ENCODE data around the gene TMC5.

DNA sequence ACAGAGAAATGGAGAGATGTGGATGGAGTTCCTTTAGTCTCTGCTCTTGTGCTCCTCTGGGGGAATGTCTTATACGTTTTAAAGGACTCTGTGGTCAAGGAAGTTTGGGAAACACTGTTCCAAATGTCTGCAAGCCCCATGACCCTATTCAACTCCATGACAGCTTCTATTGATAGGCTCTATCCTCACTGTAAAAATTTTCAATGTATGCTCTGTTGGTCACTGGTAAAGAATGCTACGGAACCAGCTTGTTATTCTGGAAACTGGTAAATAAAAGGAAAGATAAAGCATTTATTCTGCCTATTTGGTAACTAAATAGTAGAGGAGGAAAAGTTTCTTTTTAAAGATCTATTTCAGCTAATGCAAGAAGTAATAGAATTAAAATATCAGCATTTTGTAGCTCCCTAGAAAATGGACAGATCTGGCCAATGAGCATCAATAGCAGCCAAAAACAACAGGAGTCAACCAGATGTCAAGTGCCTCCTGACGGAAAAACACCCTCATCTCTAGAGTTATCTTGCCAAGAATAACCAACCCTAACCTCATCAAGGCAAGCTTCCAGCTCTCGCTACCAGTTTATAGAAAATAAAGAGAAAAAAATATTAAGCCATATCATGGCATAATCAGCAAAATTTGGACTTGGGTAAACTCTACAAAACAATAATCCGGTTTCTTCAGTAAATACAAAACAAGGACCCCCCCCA lies 88.1 kb downstream of the TMC5 start:
- TF ChIP-seq, protein P1, sequence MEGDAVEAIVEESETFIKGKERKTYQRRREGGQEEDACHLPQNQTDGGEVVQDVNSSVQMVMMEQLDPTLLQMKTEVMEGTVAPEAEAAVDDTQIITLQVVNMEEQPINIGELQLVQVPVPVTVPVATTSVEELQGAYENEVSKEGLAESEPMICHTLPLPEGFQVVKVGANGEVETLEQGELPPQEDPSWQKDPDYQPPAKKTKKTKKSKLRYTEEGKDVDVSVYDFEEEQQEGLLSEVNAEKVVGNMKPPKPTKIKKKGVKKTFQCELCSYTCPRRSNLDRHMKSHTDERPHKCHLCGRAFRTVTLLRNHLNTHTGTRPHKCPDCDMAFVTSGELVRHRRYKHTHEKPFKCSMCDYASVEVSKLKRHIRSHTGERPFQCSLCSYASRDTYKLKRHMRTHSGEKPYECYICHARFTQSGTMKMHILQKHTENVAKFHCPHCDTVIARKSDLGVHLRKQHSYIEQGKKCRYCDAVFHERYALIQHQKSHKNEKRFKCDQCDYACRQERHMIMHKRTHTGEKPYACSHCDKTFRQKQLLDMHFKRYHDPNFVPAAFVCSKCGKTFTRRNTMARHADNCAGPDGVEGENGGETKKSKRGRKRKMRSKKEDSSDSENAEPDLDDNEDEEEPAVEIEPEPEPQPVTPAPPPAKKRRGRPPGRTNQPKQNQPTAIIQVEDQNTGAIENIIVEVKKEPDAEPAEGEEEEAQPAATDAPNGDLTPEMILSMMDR (IDR thresholded peaks at IDR 0.05; ENCODE audit: control extremely low read depth in 1 of 3, insufficient read depth in 1 of 3, low read depth in 1 of 3, low read length in 3 of 3) = no peak
- TF ChIP-seq KDM5A (IDR thresholded peaks at IDR 0.05; ENCODE audit: low read length) (no peak), POLR2AphosphoS5 (IDR thresholded peaks at IDR 0.05; ENCODE audit: low read depth, low read length) (no peak), RAD21 (IDR thresholded peaks at IDR 0.05 in 1 of 2, conservative IDR thresholded peaks at IDR 0.05 in 1 of 2; ENCODE audit: low read depth in 2 of 2, low read length in 2 of 2) (no peak), POLR2A (IDR thresholded peaks at IDR 0.05; ENCODE audit: control extremely low read depth in 1 of 2, low read depth in 2 of 2, low read length in 2 of 2) (no peak), BCL11A (IDR thresholded peaks at IDR 0.05; ENCODE audit: low read depth in 2 of 2, low read length in 2 of 2) (no peak), EZH2 (IDR thresholded peaks at IDR 0.05; ENCODE audit: low read depth, low read length, severe bottlenecking) (no peak)
- TF ChIP-seq, protein P2, sequence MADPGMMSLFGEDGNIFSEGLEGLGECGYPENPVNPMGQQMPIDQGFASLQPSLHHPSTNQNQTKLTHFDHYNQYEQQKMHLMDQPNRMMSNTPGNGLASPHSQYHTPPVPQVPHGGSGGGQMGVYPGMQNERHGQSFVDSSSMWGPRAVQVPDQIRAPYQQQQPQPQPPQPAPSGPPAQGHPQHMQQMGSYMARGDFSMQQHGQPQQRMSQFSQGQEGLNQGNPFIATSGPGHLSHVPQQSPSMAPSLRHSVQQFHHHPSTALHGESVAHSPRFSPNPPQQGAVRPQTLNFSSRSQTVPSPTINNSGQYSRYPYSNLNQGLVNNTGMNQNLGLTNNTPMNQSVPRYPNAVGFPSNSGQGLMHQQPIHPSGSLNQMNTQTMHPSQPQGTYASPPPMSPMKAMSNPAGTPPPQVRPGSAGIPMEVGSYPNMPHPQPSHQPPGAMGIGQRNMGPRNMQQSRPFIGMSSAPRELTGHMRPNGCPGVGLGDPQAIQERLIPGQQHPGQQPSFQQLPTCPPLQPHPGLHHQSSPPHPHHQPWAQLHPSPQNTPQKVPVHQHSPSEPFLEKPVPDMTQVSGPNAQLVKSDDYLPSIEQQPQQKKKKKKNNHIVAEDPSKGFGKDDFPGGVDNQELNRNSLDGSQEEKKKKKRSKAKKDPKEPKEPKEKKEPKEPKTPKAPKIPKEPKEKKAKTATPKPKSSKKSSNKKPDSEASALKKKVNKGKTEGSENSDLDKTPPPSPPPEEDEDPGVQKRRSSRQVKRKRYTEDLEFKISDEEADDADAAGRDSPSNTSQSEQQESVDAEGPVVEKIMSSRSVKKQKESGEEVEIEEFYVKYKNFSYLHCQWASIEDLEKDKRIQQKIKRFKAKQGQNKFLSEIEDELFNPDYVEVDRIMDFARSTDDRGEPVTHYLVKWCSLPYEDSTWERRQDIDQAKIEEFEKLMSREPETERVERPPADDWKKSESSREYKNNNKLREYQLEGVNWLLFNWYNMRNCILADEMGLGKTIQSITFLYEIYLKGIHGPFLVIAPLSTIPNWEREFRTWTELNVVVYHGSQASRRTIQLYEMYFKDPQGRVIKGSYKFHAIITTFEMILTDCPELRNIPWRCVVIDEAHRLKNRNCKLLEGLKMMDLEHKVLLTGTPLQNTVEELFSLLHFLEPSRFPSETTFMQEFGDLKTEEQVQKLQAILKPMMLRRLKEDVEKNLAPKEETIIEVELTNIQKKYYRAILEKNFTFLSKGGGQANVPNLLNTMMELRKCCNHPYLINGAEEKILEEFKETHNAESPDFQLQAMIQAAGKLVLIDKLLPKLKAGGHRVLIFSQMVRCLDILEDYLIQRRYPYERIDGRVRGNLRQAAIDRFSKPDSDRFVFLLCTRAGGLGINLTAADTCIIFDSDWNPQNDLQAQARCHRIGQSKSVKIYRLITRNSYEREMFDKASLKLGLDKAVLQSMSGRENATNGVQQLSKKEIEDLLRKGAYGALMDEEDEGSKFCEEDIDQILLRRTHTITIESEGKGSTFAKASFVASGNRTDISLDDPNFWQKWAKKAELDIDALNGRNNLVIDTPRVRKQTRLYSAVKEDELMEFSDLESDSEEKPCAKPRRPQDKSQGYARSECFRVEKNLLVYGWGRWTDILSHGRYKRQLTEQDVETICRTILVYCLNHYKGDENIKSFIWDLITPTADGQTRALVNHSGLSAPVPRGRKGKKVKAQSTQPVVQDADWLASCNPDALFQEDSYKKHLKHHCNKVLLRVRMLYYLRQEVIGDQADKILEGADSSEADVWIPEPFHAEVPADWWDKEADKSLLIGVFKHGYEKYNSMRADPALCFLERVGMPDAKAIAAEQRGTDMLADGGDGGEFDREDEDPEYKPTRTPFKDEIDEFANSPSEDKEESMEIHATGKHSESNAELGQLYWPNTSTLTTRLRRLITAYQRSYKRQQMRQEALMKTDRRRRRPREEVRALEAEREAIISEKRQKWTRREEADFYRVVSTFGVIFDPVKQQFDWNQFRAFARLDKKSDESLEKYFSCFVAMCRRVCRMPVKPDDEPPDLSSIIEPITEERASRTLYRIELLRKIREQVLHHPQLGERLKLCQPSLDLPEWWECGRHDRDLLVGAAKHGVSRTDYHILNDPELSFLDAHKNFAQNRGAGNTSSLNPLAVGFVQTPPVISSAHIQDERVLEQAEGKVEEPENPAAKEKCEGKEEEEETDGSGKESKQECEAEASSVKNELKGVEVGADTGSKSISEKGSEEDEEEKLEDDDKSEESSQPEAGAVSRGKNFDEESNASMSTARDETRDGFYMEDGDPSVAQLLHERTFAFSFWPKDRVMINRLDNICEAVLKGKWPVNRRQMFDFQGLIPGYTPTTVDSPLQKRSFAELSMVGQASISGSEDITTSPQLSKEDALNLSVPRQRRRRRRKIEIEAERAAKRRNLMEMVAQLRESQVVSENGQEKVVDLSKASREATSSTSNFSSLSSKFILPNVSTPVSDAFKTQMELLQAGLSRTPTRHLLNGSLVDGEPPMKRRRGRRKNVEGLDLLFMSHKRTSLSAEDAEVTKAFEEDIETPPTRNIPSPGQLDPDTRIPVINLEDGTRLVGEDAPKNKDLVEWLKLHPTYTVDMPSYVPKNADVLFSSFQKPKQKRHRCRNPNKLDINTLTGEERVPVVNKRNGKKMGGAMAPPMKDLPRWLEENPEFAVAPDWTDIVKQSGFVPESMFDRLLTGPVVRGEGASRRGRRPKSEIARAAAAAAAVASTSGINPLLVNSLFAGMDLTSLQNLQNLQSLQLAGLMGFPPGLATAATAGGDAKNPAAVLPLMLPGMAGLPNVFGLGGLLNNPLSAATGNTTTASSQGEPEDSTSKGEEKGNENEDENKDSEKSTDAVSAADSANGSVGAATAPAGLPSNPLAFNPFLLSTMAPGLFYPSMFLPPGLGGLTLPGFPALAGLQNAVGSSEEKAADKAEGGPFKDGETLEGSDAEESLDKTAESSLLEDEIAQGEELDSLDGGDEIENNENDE (IDR thresholded peaks at IDR 0.05; ENCODE audit: insufficient replicate concordance, low read length) = no peak
